Retina (tissue), 1 donor: ENCODE results near the gene CCNG1.
A peak's percentile ranks its signal among the peaks of the same experiment; 100 is the strongest.
"Not testable (repeated sequence)": the region's sequence is repeated elsewhere in the genome, so short reads cannot be mapped to it uniquely, and the experiment has no call there.

Source experiments
- DNase-seq: peaks from one replicate; pipeline ENCODE4 v3.0.0-alpha.2; 2016

Gene CCNG1

GRCh38 chr5:163445345-163445744 lies 8.0 kb downstream of the CCNG1 start:
- DNase-seq: no peak

GRCh38 chr5:163447191-163447590 lies 9.8 kb downstream of the CCNG1 start:
- DNase-seq: no peak

- DNase-seq: no peak
Measured at GRCh38 chr5:163447875-163448274, 10.5 kb downstream of the CCNG1 start.

- DNase-seq: no peak
Measured at GRCh38 chr5:163448491-163448890, 11.1 kb downstream of the CCNG1 start.

- no peak for DNase-seq
Measured at GRCh38 chr5:163451489-163451888, 14.1 kb downstream of the CCNG1 start.

- no peak for DNase-seq
Measured at GRCh38 chr5:163453705-163454104, 16.3 kb downstream of the CCNG1 start.

GRCh38 chr5:163455406-163455805 lies 18.0 kb downstream of the CCNG1 start:
- DNase-seq: not testable (repeated sequence)

GRCh38 chr5:163456029-163456589 lies 18.7 kb downstream of the CCNG1 start:
- DNase-seq: no peak

- no peak for DNase-seq
Measured at GRCh38 chr5:163456840-163457239, 19.4 kb downstream of the CCNG1 start.

GRCh38 chr5:163458778-163459385 lies 21.5 kb downstream of the CCNG1 start:
- DNase-seq: no peak

- DNase-seq: no peak
Measured at GRCh38 chr5:163459462-163459818, 22.0 kb downstream of the CCNG1 start.

- DNase-seq: peak; percentile 99
Measured at GRCh38 chr5:163459819-163460561, 22.6 kb downstream of the CCNG1 start, which contains the start of gene NUDCD2. NUDCD2 (minus strand) TSS chr5:163460102; CDS start chr5:163460050, 52 bp downstream.

GRCh38 chr5:163460562-163461171 lies 23.3 kb downstream of the CCNG1 start, which contains the start of gene HMMR:
HMMR (plus strand) TSS chr5:163460632; CDS start chr5:163460693, 61 bp downstream.
- DNase-seq: no peak

- DNase-seq: no peak
Measured at GRCh38 chr5:163463063-163463435, 25.7 kb downstream of the CCNG1 start.

- no peak for DNase-seq
Measured at GRCh38 chr5:163467682-163468081, 30.3 kb downstream of the CCNG1 start.

GRCh38 chr5:163473635-163474243 lies 36.3 kb downstream of the CCNG1 start:
- DNase-seq: no peak

GRCh38 chr5:163475411-163475810 lies 38.0 kb downstream of the CCNG1 start:
- no peak for DNase-seq

GRCh38 chr5:163478126-163478981 lies 41.0 kb downstream of the CCNG1 start:
- DNase-seq: no peak

GRCh38 chr5:163478982-163479271 lies 41.5 kb downstream of the CCNG1 start:
- no peak for DNase-seq

- DNase-seq: no peak
Measured at GRCh38 chr5:163489055-163489744, 51.8 kb downstream of the CCNG1 start.

- no peak for DNase-seq
Measured at GRCh38 chr5:163489745-163490075, 52.3 kb downstream of the CCNG1 start.
